Measurements from ENCODE around the gene POLR1E.
"Not testable (repeated sequence)": the region's sequence is repeated elsewhere in the genome, so short reads cannot be mapped to it uniquely, and the experiment has no call there.

Gene POLR1E

GRCh38 chr9:37465249-37466036, 20.3 kb upstream of the POLR1E start, which contains the start of gene ZBTB5:
Gene ZBTB5 (minus strand): TSS chr9:37465450. CDS start chr9:37442551, 22,899 bp downstream.
- peak; percentile 99 for FAIRE-seq

GRCh38 chr9:37466037-37466709, 19.6 kb upstream of the POLR1E start:
- peak; percentile 42 for FAIRE-seq

GRCh38 chr9:37467530-37467929, 18.2 kb upstream of the POLR1E start:
- not testable (repeated sequence) for FAIRE-seq

GRCh38 chr9:37468620-37469019, 17.1 kb upstream of the POLR1E start:
- no peak for FAIRE-seq

DNA sequence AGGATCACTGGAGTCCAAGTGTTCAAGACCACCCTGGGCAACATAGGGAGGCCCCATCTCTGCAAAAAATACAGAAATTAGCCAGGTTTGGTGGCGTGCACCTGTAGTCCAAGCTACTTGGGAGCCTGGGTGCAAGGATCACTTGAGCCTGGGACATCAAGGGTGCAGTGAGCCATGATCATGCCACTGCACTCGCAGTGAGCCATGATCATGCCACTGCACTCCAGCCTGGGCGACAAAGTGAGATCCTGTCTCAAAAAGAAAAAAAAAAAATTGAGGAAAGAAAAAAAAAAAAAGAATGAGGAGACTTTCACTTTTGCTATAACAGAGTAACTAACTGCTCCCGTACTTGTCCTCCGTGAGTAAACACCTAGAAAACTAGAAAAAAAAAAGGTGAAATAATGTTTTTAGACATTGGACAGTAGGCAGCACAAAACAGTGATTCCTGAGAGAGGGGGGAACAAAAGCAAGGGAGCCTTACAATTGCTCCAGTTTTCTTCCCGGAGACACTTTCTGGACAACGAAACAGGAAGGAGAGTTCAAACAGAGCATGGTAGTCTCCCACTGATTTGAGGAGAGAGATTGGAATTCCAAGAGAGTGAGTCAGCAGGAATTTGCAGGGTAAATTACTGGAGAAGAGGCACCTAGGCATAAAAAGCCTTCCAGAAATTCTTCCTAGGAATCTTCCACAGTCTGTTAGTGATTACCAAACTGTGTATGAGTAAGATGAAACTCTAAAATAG, 13.6 kb upstream of the POLR1E start:
- FAIRE-seq, result peak; percentile 100

DNA sequence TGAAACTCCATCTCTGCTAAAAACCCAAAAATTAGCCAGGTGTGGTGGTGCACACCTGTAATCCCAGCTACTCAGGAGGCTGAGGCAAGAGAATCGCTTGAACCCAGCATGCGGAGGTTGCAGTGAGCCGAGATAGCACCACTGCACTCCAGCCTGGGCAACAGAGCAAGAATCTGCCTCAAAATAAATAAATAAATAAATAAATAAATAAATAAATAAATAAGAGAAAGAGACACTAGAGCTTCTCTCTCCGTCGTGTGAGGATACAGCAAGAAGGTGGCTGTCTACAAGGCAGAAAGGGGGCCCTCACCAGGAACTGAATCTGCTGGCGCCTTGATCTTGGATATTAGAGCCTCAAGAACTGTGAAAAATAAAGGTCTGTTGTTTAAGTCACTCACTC, 11.8 kb upstream of the POLR1E start:
- FAIRE-seq, result not testable (repeated sequence)

DNA sequence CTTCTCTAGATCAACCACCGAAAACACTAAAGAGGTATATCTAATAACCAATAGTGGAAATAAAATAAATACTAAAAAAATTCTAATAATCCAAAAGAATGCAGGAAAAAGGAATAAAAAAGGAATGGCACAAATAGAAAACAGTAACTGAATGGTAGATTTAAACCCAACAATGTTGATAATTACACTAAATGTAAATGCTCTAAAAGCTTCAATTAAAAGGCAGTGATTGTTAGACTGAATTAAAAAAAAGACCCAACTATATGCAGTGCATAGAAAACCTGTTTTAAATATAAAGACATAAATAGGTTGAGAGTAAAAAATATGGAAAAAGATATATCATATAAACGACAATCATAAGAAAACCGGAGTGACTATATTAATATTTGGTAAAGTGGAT, 11.3 kb upstream of the POLR1E start:
- FAIRE-seq, result peak; percentile 69

- no peak for FAIRE-seq
Measured at GRCh38 chr9:37476930-37477329, 8.8 kb upstream of the POLR1E start.

GRCh38 chr9:37477443-37477842, 8.3 kb upstream of the POLR1E start:
- not testable (repeated sequence) for FAIRE-seq

DNA sequence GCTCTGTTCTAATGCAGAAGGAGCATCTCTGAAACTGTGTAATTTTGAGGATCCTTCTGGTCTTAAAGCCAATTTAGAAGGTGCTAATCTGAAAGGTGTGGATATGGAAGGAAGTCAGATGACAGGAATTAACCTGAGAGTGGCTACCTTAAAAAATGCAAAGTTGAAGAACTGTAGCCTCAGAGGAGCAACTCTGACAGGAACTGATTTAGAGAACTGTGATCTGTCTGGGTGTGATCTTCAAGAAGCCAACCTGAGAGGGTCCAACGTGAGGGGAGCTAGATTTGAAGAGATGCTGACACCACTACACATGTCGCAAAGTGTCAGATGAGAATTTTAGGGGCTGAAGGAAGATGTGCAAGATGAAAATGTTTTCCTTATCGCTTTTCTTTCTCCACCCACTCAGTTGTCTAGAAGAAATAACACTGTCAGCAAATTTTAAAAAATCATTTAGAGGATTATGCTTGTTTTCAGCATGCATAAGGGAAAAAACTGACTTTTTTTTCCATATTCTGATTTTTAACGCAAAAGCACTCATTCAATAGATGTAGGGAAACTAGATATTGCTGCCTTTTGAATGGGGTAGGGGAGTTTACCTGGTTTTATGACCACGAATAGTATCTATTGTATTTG, 7.6 kb upstream of the POLR1E start:
- not testable (repeated sequence) for FAIRE-seq

DNA sequence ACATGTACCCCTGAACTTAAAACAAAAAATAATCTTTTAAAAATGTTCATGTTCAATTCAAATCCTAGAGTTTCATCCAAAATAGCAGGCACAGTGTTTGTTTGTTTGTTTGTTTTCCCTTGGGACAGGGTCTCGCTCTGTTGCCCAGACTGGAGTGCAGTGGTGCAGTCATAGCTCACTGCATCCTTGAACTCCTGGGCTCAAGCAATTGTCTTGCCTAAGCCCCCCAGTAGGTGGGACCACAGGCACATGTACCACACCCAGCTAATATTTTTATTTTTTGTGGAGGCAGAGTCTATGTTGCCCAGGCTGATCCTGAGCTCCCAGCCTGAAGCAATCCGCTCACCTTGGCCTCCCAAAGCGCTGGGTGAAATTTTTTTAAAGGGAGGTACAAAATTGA, 5.0 kb upstream of the POLR1E start:
- FAIRE-seq, result no peak

DNA sequence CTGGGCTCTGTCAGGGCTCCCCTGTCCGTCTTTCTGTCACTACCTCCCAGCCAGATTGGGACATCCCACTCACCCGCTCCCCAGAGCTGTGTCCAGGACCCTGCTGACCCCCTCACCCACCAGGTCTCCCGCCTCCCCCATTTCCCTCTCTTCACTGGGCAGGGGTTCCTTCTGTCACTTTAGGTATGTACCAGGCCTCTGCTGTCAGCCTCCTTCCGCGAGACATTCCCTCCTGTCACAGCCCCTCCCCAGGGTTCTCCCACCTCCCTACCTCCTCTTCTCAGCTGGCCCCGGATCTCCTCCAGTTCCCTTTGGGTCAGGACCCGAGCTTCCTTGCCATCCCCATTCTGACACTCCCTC, 488 bp downstream of the POLR1E start:
- FAIRE-seq, result no peak

GRCh38 chr9:37486616-37487548, 1.1 kb downstream of the POLR1E start:
- no peak for FAIRE-seq

DNA sequence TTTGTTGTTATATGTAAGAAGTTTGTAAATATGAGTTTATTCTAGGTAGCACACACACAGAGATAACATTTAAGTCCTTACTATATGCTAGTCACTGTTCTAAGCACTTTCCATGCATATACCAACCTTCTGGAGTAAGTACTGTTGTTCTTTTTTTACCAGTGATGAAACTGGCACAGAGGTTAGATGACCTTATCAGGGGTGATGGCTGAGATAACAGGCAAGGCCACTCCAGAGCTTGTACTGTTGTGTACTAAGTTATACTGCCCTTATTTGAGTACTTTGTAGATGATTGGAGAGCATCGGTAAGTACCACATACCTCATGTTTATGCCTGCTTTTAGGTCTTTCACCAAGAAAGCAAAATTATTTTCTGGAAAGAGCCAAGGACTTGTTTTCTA, 6.2 kb downstream of the POLR1E start:
- FAIRE-seq, result no peak

DNA sequence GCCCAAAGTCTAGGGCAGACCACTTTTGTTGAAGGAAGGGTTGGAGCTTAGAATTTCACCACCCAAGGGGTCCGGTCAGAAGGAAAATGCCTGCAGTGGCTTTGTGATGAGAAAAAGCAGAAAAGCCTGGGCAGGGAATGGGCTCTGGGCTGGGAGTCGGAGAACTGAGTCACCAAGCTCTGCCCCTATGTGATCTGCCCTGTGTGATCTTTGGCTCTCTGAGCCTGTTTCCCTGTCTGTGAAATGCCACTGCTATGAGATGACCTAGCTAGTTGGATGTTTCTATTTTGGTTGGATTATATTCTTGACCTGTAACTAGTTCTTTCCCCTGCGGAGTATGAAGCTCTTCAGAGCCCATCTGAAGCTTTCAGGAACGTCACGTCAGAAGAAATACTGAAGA, 9.8 kb downstream of the POLR1E start:
- FAIRE-seq, result no peak

- no peak for FAIRE-seq
Measured at GRCh38 chr9:37496020-37496419, 10.3 kb downstream of the POLR1E start.

DNA sequence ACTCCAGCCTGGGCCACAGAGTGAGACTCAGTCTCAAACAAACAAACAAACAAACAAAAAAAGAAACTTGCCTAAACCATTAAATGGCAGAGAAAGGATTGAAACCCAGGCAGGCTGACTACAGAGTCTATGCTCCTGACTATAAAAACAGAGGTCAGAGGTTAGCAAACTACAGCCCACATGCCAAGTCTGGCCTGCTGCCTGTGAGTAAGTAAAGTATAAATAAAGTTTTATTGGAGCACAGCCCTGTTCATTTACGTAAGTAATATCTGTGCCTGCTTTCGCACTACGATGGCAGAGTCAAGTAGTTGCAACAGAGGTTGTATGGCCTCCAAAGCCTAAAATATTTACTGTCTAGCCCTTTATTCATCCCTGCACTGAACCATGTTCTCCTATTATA, 11.6 kb downstream of the POLR1E start:
- FAIRE-seq, result no peak

- FAIRE-seq, result no peak
Measured at GRCh38 chr9:37498457-37498856, 12.7 kb downstream of the POLR1E start.

GRCh38 chr9:37499297-37499696, 13.5 kb downstream of the POLR1E start:
- FAIRE-seq, result no peak

- no peak for FAIRE-seq
Measured at GRCh38 chr9:37501957-37502596, 16.3 kb downstream of the POLR1E start.

GRCh38 chr9:37503736-37504135, 18.0 kb downstream of the POLR1E start:
- no peak for FAIRE-seq

GRCh38 chr9:37504605-37505004, 18.9 kb downstream of the POLR1E start:
- no peak for FAIRE-seq

All from G401.6 (cell line).